ENCODE data around the gene ZNF519. TPM values are rescaled to one million over a fixed set of nuclear protein-coding genes. Genes with fewer than 3 reads are reported as not detected.

The ZNF519 gene
- total and polyA plus RNA-seq, 12 donors, result 1.0 to 5.8 (median 2.7) TPM

GRCh38 chr18:14106906-14107305, 25.3 kb downstream of the ZNF519 start:
- no peaks in the 10 kb centered on the region for H3K4me1 ChIP-seq
- no peak for ATAC-seq
- 62 to 90% methylated on average over 3 of the region's 3 CpGs for WGBS, 2 donors
- DNase-seq, result no peak
- H3K27me3 ChIP-seq, result no peaks in the 10 kb centered on the region
- TF ChIP-seq CTCF (IDR thresholded peaks at IDR 0.05), result no peak
- H3K27ac ChIP-seq, result no peak overlapping the region
- intact Hi-C loops (cut with DNase I), result no loop called here
- H3K9me3 ChIP-seq, result peaks cover 0 to 90% (median 11%) of the 10 kb centered on the region in 11 donors
- peaks cover 0 to 12% (median 0%) of the 10 kb centered on the region in 9 donors for H3K36me3 ChIP-seq
- no peak overlapping the region for H3K4me3 ChIP-seq

GRCh38 chr18:14104906-14105748, 27.1 kb downstream of the ZNF519 start:
- no peak for TF ChIP-seq CTCF (IDR thresholded peaks at IDR 0.05)
- ATAC-seq (no peak), DNase-seq (no peak)
- Histone ChIP-seq H3K4me1 (no peaks in the 10 kb centered on the region), H3K4me3 (no peak overlapping the region), H3K36me3 (peaks cover 0 to 12% (median 0%) of the 10 kb centered on the region in 9 donors), H3K27ac (no peak overlapping the region), H3K9me3 (peaks cover 0 to 78% (median 11%) of the 10 kb centered on the region in 11 donors), H3K27me3 (no peaks in the 10 kb centered on the region)
- intact Hi-C loops (cut with DNase I), result no loop called here
- WGBS, 2 donors, result 93 to 95% methylated on average over 5 of the region's 5 CpGs

- WGBS, 2 donors, result 97% methylated on average over 2 of the region's 2 CpGs
- H3K4me1 ChIP-seq, result no peaks in the 10 kb centered on the region
- no peaks in the 10 kb centered on the region for H3K27me3 ChIP-seq
- ATAC-seq (no peak), DNase-seq (no peak)
- H3K36me3 ChIP-seq, result peaks cover 0 to 12% (median 0%) of the 10 kb centered on the region in 9 donors
- H3K4me3 ChIP-seq, result no peak overlapping the region
- H3K27ac ChIP-seq, result no peak overlapping the region
- no peak for TF ChIP-seq CTCF (IDR thresholded peaks at IDR 0.05)
- H3K9me3 ChIP-seq, result peaks cover 0 to 69% (median 11%) of the 10 kb centered on the region in 11 donors
- intact Hi-C loops (cut with DNase I), result no loop called here
Measured at GRCh38 chr18:14104201-14104600, 28.0 kb downstream of the ZNF519 start.

GRCh38 chr18:14100503-14101286, 31.5 kb downstream of the ZNF519 start:
- no peak for TF ChIP-seq CTCF (IDR thresholded peaks at IDR 0.05)
- no peak for ATAC-seq
- Histone ChIP-seq H3K27me3 (no peaks in the 10 kb centered on the region), H3K4me3 (no peak overlapping the region), H3K9me3 (peaks cover 0 to 34% (median 11%) of the 10 kb centered on the region in 11 donors), H3K4me1 (no peaks in the 10 kb centered on the region), H3K36me3 (peaks cover 0 to 17% (median 0%) of the 10 kb centered on the region in 9 donors), H3K27ac (no peak overlapping the region)
- 94 to 98% methylated on average over 4 of the region's 4 CpGs for WGBS, 2 donors
- intact Hi-C loops (cut with DNase I), result no loop called here
- no peak for DNase-seq

Data from heart right ventricle (tissue), 16 donors.